T-helper 2 cell treated with Interferon-gamma antibody and Interleukin-4, amounts not matched to agents 100 ng/mL and 5 ng/mL, for 36 hours (primary cell): ENCODE data around the gene SLC35F6. TPM values are rescaled to one million over a fixed set of nuclear protein-coding genes. Genes with fewer than 3 reads are reported as not detected.

Experiments used
- intact Hi-C: fragments of 100-400 bp; cut with micrococcal nuclease; formaldehyde crosslinking; loops from one replicate; pipeline ENCODE4 v1.15.1; 2023
- total RNA-seq: library from RNA; stranded (reverse); gene quantifications from 2 replicates; pipeline ENCODE4 v1.2.3, GENCODE V29; 2022

Gene SLC35F6
- total RNA-seq, 1 donor from 2014 or later: 18.8 TPM

DNA sequence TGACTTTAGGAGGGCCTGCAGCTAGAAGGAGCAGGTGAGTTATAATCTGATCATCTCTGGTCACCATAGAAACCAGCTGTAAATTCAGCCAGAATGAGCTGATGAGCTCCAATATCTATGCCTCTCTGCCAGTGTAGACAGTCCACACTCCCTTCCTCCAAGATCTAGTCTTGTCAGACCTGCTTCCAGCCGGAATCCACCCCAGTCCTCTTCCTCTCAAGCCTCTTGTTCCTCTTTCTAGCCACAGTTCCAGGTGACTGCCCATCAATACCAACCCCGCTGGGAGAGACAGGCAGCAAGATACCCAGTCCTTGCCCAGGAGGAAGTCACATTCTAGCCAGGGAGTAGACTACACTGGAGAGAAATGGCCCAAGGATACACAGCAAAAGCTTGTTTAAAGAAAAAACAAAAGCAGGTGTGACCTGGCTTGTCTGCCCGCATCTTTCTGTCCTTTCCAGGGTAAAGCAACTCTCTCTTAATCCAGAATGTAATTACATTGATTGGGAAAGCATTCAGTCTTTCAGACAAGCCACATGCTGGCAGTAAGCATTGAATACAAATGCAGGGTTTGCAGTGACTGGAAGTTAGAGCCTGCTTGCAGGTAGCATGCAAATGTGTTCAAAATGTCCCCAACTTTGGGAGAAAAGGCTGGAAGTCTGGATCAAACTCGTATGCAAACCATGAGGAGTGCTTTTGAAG is 9.0 kb upstream of the SLC35F6 start:
- intact Hi-C loops: no loop called here

DNA sequence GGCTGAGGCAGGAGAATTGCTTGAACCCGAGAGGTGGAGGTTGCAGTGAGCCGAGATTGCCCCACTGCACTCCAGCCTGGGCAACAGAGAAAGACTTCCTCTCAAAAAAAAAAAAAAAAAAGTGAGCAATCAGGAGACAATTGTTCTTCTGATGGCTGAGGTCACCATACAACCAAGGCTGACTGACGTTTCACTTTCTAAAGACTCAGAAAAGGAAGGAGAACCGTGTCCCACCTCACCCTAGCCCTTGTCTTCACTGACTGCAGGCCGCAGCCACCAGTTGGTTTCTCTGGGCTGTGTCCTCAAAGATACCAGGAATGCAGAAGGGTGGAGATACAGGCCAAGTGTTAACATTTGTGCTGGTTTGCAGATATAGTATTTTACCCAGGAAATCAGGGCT is 7.7 kb upstream of the SLC35F6 start:
- intact Hi-C loops: no loop called here

DNA sequence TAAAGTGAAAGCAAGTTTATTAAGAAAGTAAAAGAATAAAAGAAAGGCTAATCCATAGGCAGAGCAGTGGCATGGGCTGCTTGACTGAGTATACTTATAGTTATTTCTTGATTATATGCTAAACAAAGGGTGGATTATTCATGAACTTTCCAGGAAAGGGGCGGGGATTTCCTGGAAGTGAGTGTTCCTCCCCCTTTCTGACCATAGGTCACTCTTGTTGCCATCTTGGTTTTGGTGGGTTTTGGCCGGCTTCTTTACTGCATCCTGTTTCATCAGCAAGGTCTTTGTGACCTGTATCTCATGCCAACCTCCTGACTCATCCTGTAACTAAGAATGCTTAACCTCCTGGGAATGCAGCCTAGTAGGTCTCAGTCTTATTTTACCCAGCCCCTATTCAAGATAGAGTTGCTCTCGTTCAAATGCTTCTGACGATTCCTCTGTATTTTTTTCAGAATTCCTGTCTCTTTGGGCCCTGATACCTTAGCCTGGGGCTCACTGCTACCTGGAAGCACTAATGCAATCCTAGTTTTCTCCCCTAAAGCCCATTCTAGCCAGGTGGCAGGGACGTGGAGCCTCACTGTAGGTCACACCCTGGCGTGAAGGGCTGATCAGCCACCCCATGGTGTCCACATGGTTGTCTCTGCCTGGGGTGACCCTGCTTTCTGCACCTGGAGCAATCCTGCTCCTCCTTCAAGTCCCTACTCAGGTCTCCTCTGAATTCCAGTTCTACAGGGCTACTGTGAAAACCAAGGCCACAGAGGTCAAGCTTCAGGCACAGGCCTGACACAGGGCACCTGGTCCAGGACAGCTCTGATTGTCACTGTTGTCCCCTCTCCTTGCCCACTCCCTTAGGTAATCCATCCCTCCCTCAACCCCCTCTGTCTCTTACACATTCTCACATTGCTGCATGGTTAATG is 6.0 kb upstream of the SLC35F6 start:
- intact Hi-C loops: no loop called here

DNA sequence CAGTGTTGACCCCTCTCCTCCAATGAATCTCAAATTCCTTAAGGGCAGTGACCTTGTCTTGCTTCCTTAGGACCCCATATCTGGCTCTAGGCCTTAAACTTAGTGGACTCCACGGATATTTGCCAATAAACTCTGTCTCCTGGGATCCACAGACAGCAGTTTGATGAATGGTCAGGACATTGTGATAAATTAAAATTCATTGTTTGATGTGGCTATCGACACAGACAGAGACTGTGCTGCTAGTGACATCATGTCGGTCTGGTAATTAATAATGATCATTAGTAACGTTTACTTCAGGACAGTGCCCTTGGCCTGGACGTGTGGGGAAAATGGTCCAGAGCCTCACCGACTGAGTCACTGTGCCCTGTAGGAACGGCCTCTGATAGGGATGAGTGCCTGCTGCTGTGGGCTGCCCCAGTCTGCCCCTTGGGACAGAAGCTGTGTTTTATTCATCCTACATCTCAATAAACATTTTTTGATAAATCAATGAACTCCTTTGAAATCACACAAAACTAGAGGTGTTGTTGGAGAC is 5.2 kb upstream of the SLC35F6 start:
- intact Hi-C loops: no loop called here

DNA sequence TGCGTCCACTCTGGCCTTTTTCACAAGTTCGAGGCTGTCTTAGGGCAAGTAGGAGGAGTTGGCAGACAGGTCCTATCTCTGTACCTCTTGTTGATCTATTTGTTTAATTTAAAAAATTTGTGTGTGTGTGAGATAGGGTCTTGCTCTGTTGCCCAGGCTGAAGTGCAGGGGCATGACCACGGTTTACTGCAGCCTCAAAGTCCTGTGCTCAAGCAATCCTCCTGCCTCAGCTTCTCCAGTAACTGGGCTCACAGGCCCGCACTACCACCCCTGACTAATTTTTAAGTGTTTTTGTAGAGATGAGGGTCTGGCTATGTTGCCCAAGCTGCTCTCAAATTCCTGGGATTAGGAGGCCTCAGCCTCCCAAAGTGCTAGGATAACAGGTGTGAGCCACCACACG is 4.2 kb upstream of the SLC35F6 start:
- intact Hi-C loops: loop anchor here (10.0 kb wide), 3 partner anchors 255 to 1965 kb away; partner anchors contain the start of genes ADGRF3, CENPO, PTRHD1 and SELENOI

DNA sequence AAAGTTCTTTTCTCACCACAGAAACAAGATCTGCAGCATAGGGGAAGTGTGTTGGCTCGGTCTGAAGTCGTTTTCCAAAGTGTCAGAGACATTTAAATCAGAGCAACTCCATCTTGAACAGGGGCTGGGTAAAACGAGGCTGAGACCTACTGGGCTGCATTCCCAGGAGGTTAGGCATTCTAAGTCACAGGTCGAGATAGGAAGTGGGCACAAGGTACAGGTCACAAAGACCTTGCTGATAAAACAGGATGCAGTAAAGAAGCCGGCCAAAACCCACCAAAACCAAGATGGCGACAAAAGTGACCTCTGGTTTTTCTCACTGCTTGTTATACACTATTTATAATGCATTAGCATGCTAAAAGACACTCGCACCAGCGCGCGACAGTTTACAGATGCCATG is 3.1 kb upstream of the SLC35F6 start:
- intact Hi-C loops: loop anchor here (10.0 kb wide), 3 partner anchors 256 to 1966 kb away; partner anchors contain the start of genes ADGRF3, CENPO, PTRHD1 and SELENOI

DNA sequence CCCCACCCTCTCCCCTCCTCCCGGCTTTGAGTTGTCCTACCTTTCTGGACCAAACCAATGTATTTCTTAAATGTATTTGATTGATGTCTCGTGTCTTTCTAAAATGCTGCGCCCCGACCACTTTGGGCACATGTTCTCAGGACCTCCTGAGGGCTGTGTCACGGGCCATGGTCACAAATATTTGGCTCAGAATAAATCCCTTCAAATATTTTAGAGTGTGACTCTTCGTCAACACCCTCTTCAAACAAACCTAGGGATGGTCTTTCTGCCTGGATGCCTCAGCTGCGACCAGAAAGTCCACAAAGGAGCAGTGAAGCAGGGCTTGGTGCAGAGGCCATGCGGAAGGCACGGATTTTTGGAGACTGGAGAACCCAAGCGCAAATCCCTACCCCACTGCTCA is 1.1 kb upstream of the SLC35F6 start:
- intact Hi-C loops: loop anchor here (10.0 kb wide), 3 partner anchors 258 to 1968 kb away; partner anchors contain the start of genes ADGRF3, CENPO, PTRHD1 and SELENOI

DNA sequence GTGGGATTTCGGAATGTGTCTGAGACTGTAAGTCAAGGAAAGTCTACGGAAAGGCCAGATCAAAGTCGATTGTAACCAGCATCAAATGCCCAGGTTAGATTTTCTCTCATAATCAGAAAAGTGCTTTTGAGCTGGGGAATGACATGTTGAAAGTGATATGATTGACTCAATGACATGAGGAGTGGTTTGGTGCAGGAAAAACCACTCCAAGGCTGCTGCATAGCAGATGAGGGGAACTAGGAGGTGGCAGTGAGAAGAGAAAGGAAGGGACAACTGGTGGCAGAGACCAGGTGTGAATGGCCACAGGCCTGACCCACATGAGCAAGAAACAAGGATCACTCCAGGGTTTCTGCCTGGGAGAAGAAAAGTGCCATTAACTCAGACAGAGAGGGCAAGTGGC is 822 bp downstream of the SLC35F6 start:
- intact Hi-C loops: loop anchor here (1.0 to 10.0 kb wide), 4 partner anchors 20 to 1970 kb away; partner anchors contain the start of genes ADGRF3, CENPO, PTRHD1 and SELENOI

DNA sequence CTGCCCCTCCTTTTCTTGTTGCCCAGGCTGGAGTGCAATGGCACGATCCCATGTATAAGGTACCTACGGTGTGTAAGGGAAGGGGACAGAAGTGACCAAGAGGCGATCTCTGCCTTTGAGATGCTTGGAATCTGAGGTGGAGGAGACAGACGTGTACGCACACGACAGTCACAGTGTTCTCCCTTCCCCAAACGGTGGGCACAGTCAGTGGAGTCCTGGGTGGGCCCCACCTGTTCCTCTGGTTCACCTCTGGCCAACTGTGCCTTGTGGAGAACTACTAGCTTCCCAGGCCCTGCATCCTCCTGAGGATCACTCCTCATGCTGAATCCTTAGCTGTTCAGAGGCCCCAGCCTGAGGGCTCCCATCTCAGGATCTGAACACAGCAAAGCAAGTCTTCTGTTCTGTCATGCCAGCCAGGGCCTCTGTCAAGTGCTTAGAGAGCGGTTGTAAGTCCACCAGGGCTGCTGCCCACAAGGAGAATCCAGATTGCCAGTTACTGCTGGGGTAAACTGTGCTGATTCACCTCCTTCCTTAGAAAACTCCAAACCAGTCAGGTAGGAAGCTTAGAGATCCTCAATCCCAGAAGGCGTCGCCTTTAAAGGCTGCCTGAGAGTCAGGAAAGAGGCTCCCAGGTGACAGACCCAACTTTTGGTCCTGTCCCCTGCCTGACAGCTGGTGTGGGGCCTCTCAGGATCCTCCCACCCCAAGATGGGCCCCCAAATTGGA is 1.6 kb downstream of the SLC35F6 start:
- intact Hi-C loops: loop anchor here (10.0 kb wide), 3 partner anchors 261 to 1971 kb away; partner anchors contain the start of genes ADGRF3, CENPO, PTRHD1 and SELENOI

DNA sequence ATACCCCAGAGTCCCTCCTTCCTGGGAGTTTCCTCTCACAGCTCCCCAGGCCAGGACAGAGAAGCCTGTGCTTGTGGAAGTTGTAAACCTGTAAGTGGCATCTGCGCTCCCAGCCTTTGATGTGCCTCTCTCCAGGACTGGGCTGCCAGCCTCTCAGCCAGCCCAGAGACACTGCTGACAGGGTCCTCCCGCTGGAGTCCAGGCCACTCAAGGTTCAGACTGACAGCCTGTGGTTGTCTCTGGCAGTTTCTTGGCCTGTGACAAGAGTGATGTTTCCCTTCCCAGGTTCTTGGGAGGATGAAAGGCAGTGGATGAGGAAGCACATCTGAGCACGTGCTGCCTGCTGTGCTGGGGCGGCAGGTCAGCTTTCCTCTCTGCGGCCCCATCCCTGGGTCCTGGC is 3.0 kb downstream of the SLC35F6 start:
- intact Hi-C loops: loop anchor here (10.0 kb wide), 3 partner anchors 262 to 1972 kb away; partner anchors contain the start of genes ADGRF3, CENPO, PTRHD1 and SELENOI

DNA sequence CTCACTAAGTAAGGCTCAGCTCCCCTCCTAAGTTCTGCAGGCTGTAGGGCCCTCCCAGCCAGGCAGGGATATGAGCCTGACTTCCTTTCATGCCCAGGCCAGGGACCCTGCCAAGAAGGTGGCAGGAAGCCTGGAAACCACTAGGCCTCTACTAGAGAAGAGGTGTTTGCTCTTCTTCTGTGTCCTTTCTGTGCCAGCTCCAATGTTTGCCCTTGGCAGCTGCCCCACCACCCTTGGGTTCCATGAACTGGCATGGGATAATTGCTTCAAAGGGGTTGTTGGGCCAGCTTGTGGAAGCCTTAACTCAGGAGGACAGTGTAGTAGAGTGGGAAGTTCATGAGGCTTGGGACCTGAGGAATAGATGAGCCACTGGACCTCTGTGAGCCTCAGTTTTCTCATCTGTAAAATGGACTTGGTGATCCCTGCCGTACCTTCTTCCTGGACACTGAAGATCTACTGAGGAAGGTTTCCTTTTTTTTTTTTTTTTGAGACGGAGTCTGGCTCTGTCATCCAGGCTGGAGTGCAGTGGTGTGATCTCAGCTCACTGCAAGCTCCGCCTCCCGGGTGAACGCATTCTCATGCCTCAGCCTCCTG is 3.9 kb downstream of the SLC35F6 start:
- intact Hi-C loops: loop anchor here (10.0 kb wide), 3 partner anchors 263 to 1973 kb away; partner anchors contain the start of genes ADGRF3, CENPO, PTRHD1 and SELENOI

DNA sequence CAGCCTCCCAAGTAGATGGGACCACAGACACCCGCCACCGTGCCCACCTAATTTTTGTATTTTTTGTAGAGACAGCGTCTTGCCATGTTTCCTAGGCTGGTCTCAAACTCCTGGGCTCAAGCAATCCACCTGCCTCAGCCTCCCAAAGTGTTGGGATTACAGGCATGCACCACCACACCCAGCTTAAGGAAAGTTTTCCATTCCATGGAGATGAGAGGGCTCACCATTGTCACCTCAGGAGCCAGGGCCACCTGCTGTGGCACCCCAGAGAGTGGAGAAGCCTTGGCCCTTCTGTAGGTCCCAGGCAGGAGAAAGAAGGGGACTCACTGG is 4.6 kb downstream of the SLC35F6 start:
- intact Hi-C loops: loop anchor here (10.0 kb wide), 3 partner anchors 264 to 1974 kb away; partner anchors contain the start of genes ADGRF3, CENPO, PTRHD1 and SELENOI

DNA sequence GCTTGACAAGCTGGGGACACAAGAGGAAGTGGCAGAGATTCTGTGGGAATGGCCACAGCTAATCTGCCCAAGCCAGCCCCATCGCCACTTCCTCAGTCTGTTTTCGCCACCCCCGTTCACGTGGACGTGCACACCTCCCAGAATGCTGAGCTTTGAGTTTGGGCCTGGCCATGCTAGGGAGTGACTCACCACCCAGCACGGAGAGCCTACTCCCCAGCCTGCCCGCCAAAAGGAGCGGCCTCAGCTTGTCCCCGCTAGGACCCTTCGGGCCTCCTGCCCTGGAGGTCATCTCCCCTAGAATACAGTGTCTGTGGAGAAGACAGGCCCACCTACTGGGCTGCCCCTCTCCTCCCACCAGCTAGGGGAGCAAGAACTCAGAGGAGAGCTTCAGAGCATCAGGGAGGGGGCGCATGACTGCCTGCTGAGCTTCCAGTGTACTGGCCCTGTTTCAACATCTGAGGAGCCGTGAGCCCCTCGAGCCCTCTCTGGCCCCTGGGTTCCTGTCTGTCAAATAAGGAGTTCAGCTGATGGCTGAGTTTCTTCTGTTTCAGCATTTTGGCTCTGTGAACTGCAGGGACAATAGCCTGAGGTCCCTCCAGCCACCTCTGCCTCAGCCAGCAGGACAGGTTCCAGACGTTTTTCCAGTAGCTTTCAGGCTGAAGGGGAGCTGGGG is 5.1 kb downstream of the SLC35F6 start:
- intact Hi-C loops: loop anchor here (10.0 kb wide), 3 partner anchors 264 to 1974 kb away; partner anchors contain the start of genes ADGRF3, CENPO, PTRHD1 and SELENOI

DNA sequence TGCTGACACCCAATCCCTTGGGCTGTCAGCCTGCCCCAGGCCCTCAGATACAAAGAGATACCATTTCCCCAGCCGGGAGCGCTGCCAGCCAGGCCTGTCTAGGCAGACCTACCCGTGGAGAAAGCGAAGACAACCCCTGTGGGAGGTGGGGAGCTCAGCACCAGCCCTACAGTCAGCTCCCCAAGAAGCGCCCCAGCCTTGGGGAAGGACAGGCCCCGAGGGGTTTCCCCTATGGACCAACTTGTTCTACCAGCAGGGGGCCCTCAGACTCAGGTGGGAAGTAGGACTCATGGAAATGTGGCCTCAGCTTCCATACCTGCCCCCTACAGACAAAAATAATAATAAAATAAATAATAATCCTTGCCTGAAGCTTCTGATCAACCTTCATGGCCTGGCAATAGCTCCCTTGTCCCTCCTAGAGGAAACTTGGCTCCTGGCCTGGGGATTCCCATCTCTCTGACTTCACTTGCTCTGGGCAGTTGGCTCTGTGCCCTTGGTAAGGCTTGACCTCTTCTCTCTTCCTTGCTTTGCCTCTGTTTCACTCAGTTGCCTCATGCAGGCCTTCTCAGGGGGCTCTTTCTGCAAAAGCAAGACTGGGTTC is 7.0 kb downstream of the SLC35F6 start:
- intact Hi-C loops: no loop called here

DNA sequence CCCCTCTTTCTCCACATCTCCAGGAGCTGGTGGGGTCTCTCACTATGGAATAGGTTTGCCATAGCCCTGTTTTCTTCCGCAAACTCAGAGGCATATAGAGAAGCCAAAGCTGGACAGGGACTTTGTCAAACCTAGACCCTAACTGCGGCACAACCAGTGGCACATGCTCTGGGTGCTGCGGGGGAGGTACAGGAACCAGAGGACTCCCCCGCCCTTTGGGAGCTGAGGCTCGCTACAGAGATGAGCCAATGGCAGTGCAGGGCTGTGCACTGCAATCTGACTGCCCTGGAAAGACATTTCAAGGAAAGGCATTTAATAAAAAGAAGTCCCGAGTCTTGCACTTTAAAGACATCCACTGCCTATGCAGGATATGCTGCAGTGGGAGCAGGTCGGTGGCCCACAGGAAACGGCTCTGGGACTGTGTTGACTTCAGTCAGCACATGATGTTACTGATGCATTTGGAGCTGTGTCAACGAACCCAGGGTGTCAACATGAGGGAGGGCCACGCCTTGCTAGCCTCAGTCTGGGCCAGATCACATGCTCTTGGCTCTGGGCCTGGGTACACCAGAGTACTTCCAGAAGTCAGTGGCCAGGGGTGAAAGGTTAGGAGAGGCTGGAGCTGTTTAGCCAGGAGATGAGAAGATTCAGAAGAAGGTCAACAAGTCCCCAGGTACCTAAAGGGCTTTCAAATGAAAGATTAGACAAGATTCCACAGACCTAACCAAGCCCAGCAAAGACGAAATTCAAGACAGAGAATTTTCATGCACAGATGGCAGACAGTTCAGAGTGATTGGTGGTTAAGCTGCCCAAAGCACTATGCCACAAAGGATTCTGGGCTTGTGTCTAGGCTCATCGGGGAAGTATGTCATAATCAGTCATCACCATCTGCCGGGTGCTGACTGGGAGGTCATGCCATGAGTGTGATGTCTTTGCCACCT is 8.2 kb downstream of the SLC35F6 start:
- intact Hi-C loops: no loop called here

DNA sequence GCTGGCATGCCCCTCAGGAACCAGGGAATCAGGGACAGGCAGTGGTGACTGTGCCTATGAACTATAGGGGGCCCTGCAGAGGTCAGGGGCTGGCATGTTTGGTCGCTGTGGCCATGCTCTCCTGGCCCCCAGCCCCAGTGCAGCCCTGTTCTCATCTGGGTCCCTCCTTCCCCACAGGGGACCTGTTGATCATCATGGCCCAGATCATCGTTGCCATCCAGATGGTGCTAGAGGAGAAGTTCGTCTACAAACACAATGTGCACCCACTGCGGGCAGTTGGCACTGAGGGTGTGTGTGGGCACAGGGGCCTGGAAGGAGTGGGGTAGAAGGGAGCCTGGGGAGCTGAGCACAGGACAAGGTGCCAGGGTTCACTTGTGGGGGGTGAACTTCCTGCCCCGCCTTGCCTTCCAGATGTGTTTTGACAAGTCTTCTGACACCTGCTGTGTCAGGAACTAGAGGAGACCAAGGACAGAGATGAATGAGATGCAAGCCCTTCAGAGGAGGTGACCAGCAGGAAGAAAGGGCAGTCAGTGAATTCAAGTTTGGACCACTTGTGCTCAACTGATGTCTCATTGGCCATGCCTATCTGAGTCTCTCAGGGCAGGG is 12.2 kb downstream of the SLC35F6 start:
- intact Hi-C loops: no loop called here

DNA sequence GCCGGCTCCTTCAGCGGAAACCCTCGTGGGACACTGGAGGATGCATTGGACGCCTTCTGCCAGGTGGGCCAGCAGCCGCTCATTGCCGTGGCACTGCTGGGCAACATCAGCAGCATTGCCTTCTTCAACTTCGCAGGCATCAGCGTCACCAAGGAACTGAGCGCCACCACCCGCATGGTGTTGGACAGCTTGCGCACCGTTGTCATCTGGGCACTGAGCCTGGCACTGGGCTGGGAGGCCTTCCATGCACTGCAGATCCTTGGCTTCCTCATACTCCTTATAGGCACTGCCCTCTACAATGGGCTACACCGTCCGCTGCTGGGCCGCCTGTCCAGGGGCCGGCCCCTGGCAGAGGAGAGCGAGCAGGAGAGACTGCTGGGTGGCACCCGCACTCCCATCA is 14.0 kb downstream of the SLC35F6 start:
- intact Hi-C loops: no loop called here

DNA sequence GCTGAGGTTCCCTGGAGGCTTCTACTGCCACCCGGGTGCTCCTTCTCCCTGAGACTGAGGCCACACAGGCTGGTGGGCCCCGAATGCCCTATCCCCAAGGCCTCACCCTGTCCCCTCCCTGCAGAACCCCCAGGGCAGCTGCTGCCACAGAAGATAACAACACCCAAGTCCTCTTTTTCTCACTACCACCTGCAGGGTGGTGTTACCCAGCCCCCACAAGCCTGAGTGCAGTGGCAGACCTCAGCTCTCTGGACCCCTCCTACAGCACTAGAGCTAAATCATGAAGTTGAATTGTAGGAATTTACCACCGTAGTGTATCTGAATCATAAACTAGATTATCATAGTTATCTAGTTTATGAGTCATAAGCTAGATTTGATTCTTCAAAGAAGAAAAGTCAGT is 14.4 kb downstream of the SLC35F6 start:
- intact Hi-C loops: no loop called here
